ENCODE results near the gene RNF31.

GRCh38 chr14:24198814-24199524 is 51.7 kb downstream of the RNF31 start:
- TF ChIP-seq CTCF (IDR thresholded peaks at IDR 0.05; ENCODE audit: insufficient read depth, low read length) (no peak), REST (IDR thresholded peaks at IDR 0.05; ENCODE audit: insufficient replicate concordance, low read depth) (no peak), GABPA (IDR thresholded peaks at IDR 0.05; ENCODE audit: low read depth) (no peak), POLR2AphosphoS5 (IDR thresholded peaks at IDR 0.05; ENCODE audit: low read depth) (no peak)

Data from HL-60 (cell line).